Trophoblast cell (in vitro differentiated cells and primary cell): ENCODE data around the gene FEZF1.
A peak's percentile ranks its signal among the peaks of the same experiment; 100 is the strongest.
"Not testable (repeated sequence)": the region's sequence is repeated elsewhere in the genome, so short reads cannot be mapped to it uniquely, and the experiment has no call there.

Source experiments
- DNase-seq, 2 donors: peaks; one replicate each; pipeline ENCODE4 v3.0.0-alpha.2; 2016
- H2AFZ ChIP-seq: 2 replicates; pipeline ENCODE4 v1.6.1; 2013; ENCODE audit warnings: low read length, moderate library complexity, mild to moderate bottlenecking; ENCODE audit not compliant: insufficient read depth, poor library complexity
- H2AK5ac ChIP-seq: 2 replicates; pipeline ENCODE4 v1.6.1; 2013; ENCODE audit warnings: mild to moderate bottlenecking, low read length
- H2BK120ac ChIP-seq: 2 replicates; pipeline ENCODE4 v1.6.1; 2013; ENCODE audit warnings: low read length, mild to moderate bottlenecking, moderate library complexity; ENCODE audit not compliant: insufficient read depth, poor library complexity
- H2BK12ac ChIP-seq: 2 replicates; pipeline ENCODE4 v1.6.1; 2013; ENCODE audit warnings: mild to moderate bottlenecking, low read length, moderate library complexity
- H2BK5ac ChIP-seq: 2 replicates; pipeline ENCODE4 v1.6.1; 2013; ENCODE audit warnings: low read length, low read depth, moderate library complexity, mild to moderate bottlenecking; ENCODE audit not compliant: poor library complexity
- H3K14ac ChIP-seq: 2 replicates; pipeline ENCODE4 v1.6.1; 2013; ENCODE audit warnings: mild to moderate bottlenecking, low read length
- H3K18ac ChIP-seq: 2 replicates; pipeline ENCODE4 v1.6.1; 2013; ENCODE audit warnings: mild to moderate bottlenecking, low read length
- H3K23ac ChIP-seq: 2 replicates; pipeline ENCODE4 v1.6.1; 2013; ENCODE audit warnings: low read length
- H3K27ac ChIP-seq: 2 replicates; pipeline ENCODE4 v1.5.1; 2013; ENCODE audit warnings: low read depth, mild to moderate bottlenecking, inconsistent platforms, low read length, moderate library complexity
- H3K27me3 ChIP-seq: 2 replicates; pipeline ENCODE4 v1.6.1; 2013; ENCODE audit warnings: inconsistent platforms, mild to moderate bottlenecking, low read length, moderate library complexity; ENCODE audit not compliant: insufficient read depth
- H3K36me3 ChIP-seq, 2 experiments: 1 replicate in 1 of 2; 2 replicates in 1 of 2; pipeline ENCODE4 v1.6.1; 2013; ENCODE audit warnings: low read length in 2 of 2, mild to moderate bottlenecking in 2 of 2, moderate library complexity in 1 of 2; ENCODE audit not compliant: insufficient read depth in 2 of 2, control insufficient read depth in 1 of 2
- H3K4ac ChIP-seq: 2 replicates; pipeline ENCODE4 v1.6.1; 2013; ENCODE audit warnings: low read depth, mild to moderate bottlenecking, low read length, moderate library complexity
- H3K4me1 ChIP-seq, 2 experiments: 1 replicate in 1 of 2; 2 replicates in 1 of 2; pipeline ENCODE4 v1.6.1; 2013; ENCODE audit warnings: low read length in 2 of 2, mild to moderate bottlenecking in 2 of 2, moderate library complexity in 1 of 2; ENCODE audit not compliant: insufficient read depth in 2 of 2, control insufficient read depth in 1 of 2
- H3K4me2 ChIP-seq: 2 replicates; pipeline ENCODE4 v1.6.1; 2013; ENCODE audit warnings: inconsistent platforms, mild to moderate bottlenecking, low read length, moderate library complexity
- H3K4me3 ChIP-seq: 2 replicates; pipeline ENCODE4 v1.5.1; 2013; ENCODE audit warnings: mild to moderate bottlenecking, low read depth, low read length, inconsistent platforms
- H3K79me1 ChIP-seq: one replicate; pipeline ENCODE4 v1.6.1; 2013; ENCODE audit warnings: low read length
- H3K79me2 ChIP-seq: 2 replicates; pipeline ENCODE4 v1.6.1; 2013; ENCODE audit warnings: low read length, mild to moderate bottlenecking; ENCODE audit not compliant: control insufficient read depth, insufficient read depth, poor library complexity
- H3K9ac ChIP-seq: 2 replicates; pipeline ENCODE4 v1.6.1; 2013; ENCODE audit warnings: mild to moderate bottlenecking, low read length
- H3K9me3 ChIP-seq: 2 replicates; pipeline ENCODE4 v1.6.1; 2013; ENCODE audit warnings: low read depth, mild to moderate bottlenecking, control low read depth, inconsistent platforms, low read length; ENCODE audit not compliant: insufficient read depth
- H4K12ac ChIP-seq: 2 replicates; pipeline ENCODE4 v1.6.1; 2013; ENCODE audit warnings: low read depth, mild to moderate bottlenecking, low read length, moderate library complexity
- H4K8ac ChIP-seq: 2 replicates; pipeline ENCODE4 v1.6.1; 2013; ENCODE audit warnings: low read depth, mild to moderate bottlenecking, low read length, moderate library complexity
- H4K91ac ChIP-seq: one replicate; pipeline ENCODE4 v1.6.1; 2013; ENCODE audit warnings: low read depth, mild to moderate bottlenecking, low read length, moderate library complexity
- WGBS: extraction: QIAGEN DNeasy Blood & Tissue Kit; methylation state at CpG from one replicate; pipeline ENCODE4 v1.1.7; 2013; ENCODE audit warnings: missing lambda C conversion rate; ENCODE audit not compliant: insufficient read length, insufficient coverage; ENCODE audit errors: extremely low coverage; 5-methylcytosine and 5-hydroxymethylcytosine counted together

The FEZF1 gene

DNA sequence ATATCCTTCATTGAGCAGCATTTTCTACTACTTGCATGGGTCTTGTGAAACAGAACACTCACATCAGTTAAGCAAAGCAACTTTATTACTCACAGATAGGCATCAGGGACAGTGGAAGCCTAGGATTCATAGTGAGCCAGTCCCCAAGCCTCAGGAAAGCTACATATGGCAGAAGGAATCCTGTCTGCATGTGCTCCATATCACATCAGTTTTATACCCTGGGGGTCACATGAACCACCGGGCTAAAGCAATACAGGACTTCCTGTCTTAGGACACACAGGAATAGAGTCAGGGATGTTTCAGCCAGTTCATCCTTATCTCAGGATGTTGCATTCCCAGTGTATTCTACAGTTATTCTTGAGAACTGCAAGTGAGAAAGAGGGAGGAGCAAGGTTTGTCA, 15.1 kb downstream of the FEZF1 start:
- H3K14ac ChIP-seq, result no peak overlapping the region
- H3K79me2 ChIP-seq, result no peaks in the 10 kb centered on the region
- H2BK12ac ChIP-seq, result no peak overlapping the region
- no peak overlapping the region for H2AFZ ChIP-seq
- no peaks in the 10 kb centered on the region for H3K79me1 ChIP-seq
- H3K9ac ChIP-seq, result no peak overlapping the region
- no peak overlapping the region for H2BK5ac ChIP-seq
- no CpG with 5 or more reads among the region's 1 CpG for WGBS
- no peak overlapping the region for H4K12ac ChIP-seq
- H3K27ac ChIP-seq, result no peak overlapping the region
- no peaks in the 10 kb centered on the region for H3K9me3 ChIP-seq
- H3K4me1 ChIP-seq, result no peaks in the 10 kb centered on the region
- H3K18ac ChIP-seq, result no peak overlapping the region
- H3K23ac ChIP-seq, result no peak overlapping the region
- H4K8ac ChIP-seq, result no peak overlapping the region
- H3K4ac ChIP-seq, result no peak overlapping the region
- H3K27me3 ChIP-seq, result no peaks in the 10 kb centered on the region
- no peak overlapping the region for H3K4me2 ChIP-seq
- H2AK5ac ChIP-seq, result no peak overlapping the region
- DNase-seq, result peak; percentile 82 to 83
- no peaks in the 10 kb centered on the region for H3K36me3 ChIP-seq
- H4K91ac ChIP-seq, result no peak overlapping the region
- H2BK120ac ChIP-seq, result no peak overlapping the region
- no peak overlapping the region for H3K4me3 ChIP-seq

DNA sequence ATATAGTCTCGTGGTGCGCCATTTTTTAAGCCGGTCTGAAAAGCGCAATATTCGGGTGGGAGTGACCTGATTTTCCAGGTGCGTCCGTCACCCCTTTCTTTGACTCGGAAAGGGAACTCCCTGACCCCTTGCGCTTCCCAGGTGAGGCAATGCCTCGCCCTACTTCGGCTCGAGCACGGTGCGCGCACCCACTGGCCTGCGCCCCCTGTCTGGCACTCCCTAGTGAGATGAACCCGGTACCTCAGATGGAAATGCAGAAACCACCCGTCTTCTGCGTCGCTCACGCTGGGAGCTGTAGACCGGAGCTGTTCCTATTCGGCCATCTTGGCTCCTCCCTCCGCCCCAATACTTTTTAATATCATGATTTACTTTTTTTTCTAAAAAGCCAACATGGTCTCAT, 19.9 kb downstream of the FEZF1 start:
- no CpG with 5 or more reads among the region's 24 CpGs for WGBS

DNA sequence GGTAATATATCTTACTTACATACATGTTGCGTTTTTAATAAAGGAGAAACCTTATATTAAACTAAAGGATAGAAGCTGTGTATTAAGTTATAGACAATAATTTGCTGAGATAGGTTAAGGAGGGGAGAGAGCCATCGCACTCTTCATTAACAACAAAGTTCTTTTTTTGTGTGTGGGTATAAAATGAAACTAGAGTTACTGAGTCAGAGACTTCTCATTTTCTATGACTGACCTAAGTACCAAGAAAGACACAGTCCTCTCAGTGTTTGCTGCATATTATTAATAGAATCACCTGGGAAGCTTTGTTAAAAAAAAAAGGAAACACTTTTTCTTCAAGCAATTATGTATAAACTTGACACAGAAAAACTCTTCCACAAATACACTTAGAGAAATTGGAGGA, 31.4 kb downstream of the FEZF1 start:
- Histone ChIP-seq H2BK5ac (no peak overlapping the region), H2AK5ac (no peak overlapping the region), H3K23ac (no peak overlapping the region), H3K4me1 (no peaks in the 10 kb centered on the region), H2AFZ (no peak overlapping the region), H3K36me3 (no peaks in the 10 kb centered on the region), H3K4me3 (no peak overlapping the region), H4K8ac (no peak overlapping the region), H3K9ac (no peak overlapping the region), H4K91ac (no peak overlapping the region), H2BK120ac (no peak overlapping the region), H3K27ac (no peak overlapping the region), H3K18ac (no peak overlapping the region), H3K14ac (no peak overlapping the region), H4K12ac (no peak overlapping the region), H3K79me1 (no peaks in the 10 kb centered on the region), H3K4me2 (no peak overlapping the region), H3K27me3 (no peaks in the 10 kb centered on the region), H3K9me3 (no peaks in the 10 kb centered on the region), H2BK12ac (no peak overlapping the region), H3K4ac (no peak overlapping the region), H3K79me2 (no peaks in the 10 kb centered on the region)
- no peak for DNase-seq
- WGBS, result no CpG with 5 or more reads among the region's 2 CpGs

More for the DNA sequence above, 19.9 kb downstream of the FEZF1 start:
- H3K27me3 ChIP-seq, H3K4me1 ChIP-seq, H3K4ac ChIP-seq, H4K91ac ChIP-seq, H3K4me3 ChIP-seq, DNase-seq, H3K79me1 ChIP-seq, H2BK12ac ChIP-seq, H2AK5ac ChIP-seq, H3K9ac ChIP-seq, H4K12ac ChIP-seq, H3K27ac ChIP-seq, H3K9me3 ChIP-seq, H4K8ac ChIP-seq, H2AFZ ChIP-seq, H3K36me3 ChIP-seq, H3K4me2 ChIP-seq, H3K18ac ChIP-seq, H3K23ac ChIP-seq, H2BK120ac ChIP-seq, H2BK5ac ChIP-seq, H3K79me2 ChIP-seq, H3K14ac ChIP-seq: not testable (repeated sequence)

DNA sequence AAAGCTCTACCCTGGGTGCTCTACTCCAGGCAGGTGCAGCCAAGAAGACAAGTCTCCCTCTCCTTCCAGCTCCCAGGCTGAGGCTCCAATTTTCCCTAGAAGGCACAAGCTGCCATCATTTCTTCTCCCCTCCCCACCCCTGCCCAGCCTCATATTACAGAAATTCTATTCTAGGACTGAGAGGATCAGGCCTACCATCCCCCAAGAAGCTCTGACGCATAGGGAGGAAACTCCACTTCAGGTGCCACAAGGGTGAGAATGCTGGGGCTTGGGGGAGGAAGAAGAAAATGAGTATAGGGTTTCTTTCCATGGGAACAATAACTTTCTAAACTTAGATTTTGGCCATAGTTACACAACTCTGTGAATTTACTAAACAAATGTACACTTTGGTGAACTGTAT, 35.3 kb downstream of the FEZF1 start:
- no peak overlapping the region for H2BK12ac ChIP-seq
- no peak overlapping the region for H3K23ac ChIP-seq
- no peak overlapping the region for H4K12ac ChIP-seq
- no peak overlapping the region for H4K91ac ChIP-seq
- no peaks in the 10 kb centered on the region for H3K9me3 ChIP-seq
- no peaks in the 10 kb centered on the region for H3K79me2 ChIP-seq
- no peak overlapping the region for H3K18ac ChIP-seq
- no peaks in the 10 kb centered on the region for H3K36me3 ChIP-seq
- no peak overlapping the region for H2AK5ac ChIP-seq
- H3K4ac ChIP-seq, result no peak overlapping the region
- H2AFZ ChIP-seq, result no peak overlapping the region
- H3K79me1 ChIP-seq, result no peaks in the 10 kb centered on the region
- H2BK5ac ChIP-seq, result no peak overlapping the region
- H3K4me3 ChIP-seq, result no peak overlapping the region
- no peaks in the 10 kb centered on the region for H3K4me1 ChIP-seq
- H3K4me2 ChIP-seq, result no peak overlapping the region
- H3K27me3 ChIP-seq, result no peaks in the 10 kb centered on the region
- H2BK120ac ChIP-seq, result no peak overlapping the region
- no peak overlapping the region for H3K14ac ChIP-seq
- H4K8ac ChIP-seq, result no peak overlapping the region
- no peak for DNase-seq
- no peak overlapping the region for H3K9ac ChIP-seq
- H3K27ac ChIP-seq, result no peak overlapping the region
- WGBS, result no CpG with 5 or more reads among the region's 1 CpG
